ENCODE results near the gene TMEM178B. TPM values are rescaled to one million over a fixed set of nuclear protein-coding genes. Genes with fewer than 3 reads are reported as not detected.
"Not testable (repeated sequence)": the region's sequence is repeated elsewhere in the genome, so short reads cannot be mapped to it uniquely, and the experiment has no call there.

TMEM178B gene
- total RNA-seq, 1 experiment from 2014 or later = 0.73 TPM

- H3K9me3 ChIP-seq (replicated peaks) = no peaks in the 10 kb centered on the region
- no peak overlapping the region for H3K27ac ChIP-seq
- DNase-seq = no peak
Observed at GRCh38 chr7:141057788-141058187, 16.1 kb upstream of the TMEM178B start.

GRCh38 chr7:141067856-141068255 lies 6.0 kb upstream of the TMEM178B start:
- not testable (repeated sequence) for DNase-seq; H3K36me3 ChIP-seq; H3K4me1 ChIP-seq; H3K9me3 ChIP-seq (replicated peaks); H3K4me3 ChIP-seq; H3K27ac ChIP-seq
- H3K27me3 ChIP-seq = peaks cover 14% of the 10 kb centered on the region

More at GRCh38 chr7:141057788-141058187, 16.1 kb upstream of the TMEM178B start:
- no peak overlapping the region for H3K4me3 ChIP-seq
- no peaks in the 10 kb centered on the region for H3K36me3 ChIP-seq
- H3K4me1 ChIP-seq = no peaks in the 10 kb centered on the region
- peaks cover 14% of the 10 kb centered on the region for H3K27me3 ChIP-seq

DNA sequence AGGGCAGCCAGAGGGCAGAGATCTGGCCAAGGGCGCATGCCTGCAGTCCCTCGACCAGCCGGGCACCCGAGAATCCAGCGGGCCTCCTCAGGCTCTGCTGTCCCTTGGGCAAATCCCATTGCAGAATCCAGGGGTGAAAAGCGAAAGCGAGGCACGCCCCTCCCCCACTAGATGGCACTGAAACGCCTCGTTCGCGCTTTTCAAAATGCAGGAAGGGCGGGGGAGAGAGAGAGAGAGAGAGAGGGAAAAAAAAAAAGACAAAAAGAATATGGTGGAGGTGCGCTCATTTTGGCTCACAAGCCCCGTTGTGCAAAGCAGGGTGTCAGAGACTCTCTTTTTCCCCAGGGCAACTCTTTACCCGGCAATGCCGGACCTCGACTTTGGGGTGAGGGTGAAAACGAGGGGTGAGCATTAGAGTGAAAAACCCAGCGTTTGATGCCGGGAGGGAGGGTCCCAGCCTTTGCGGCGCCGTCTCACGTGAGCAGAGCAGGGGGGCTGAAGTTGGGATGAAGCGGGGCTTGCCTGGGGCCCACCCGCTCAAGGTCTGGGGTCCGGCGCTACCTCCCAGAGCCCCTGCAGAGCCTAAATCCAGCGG lies 2.5 kb upstream of the TMEM178B start:
- DNase-seq = peak; percentile 55 to 66
- H3K27me3 ChIP-seq = peaks cover 18% of the 10 kb centered on the region
- H3K9me3 ChIP-seq (replicated peaks) = no peaks in the 10 kb centered on the region
- no peaks in the 10 kb centered on the region for H3K36me3 ChIP-seq
- peak overlapping the region; percentile 38 for H3K4me3 ChIP-seq
- H3K4me1 ChIP-seq = peaks cover 2% of the 10 kb centered on the region; the same call in 1 of the 2 replicates
- H3K27ac ChIP-seq = no peak overlapping the region

- peaks cover 18% of the 10 kb centered on the region for H3K27me3 ChIP-seq
- peak overlapping the region; percentile 57 for H3K4me3 ChIP-seq
- H3K36me3 ChIP-seq = no peaks in the 10 kb centered on the region
- peaks cover 2% of the 10 kb centered on the region; the same call in 1 of the 2 replicates for H3K4me1 ChIP-seq
- peak in 1 of 2 experiments; percentile 10 for DNase-seq
- no peak overlapping the region for H3K27ac ChIP-seq
- H3K9me3 ChIP-seq (replicated peaks) = no peaks in the 10 kb centered on the region
Observed at GRCh38 chr7:141071855-141072547, 1.9 kb upstream of the TMEM178B start.

DNA sequence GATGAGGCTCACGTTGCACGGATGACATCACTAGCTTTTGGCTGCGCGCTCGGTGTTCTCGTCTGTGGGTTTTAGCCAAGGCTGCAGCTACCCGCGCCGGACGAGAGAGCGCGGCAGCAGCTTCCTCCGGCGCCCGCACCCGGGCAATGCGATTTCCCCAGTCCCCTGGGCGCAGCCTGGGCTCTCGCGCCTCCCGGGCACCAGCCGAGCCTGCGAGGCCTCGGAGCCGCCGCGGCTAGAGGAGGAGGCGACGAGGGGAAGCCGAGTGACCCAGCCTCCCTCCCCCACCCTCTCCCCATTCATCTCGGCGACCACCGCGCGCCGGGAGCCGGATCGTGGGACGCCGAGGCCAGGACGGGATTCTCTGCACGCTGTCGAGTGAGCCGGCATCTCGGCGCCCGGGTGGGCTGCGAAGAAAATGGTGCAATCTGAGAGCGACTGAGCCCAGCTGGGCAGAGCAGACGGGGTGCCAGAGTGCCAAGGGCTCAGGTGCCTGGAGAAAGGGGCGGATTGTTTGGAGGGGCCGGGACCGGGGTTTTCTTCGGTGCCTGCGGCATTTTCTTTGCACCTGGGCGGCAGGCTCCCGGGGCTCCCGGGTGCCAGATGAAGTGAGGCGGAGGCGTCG lies 1.2 kb upstream of the TMEM178B start:
- Histone ChIP-seq H3K4me3 (peak overlapping the region; percentile 57), H3K36me3 (no peaks in the 10 kb centered on the region), H3K27me3 (peaks cover 18% of the 10 kb centered on the region), H3K9me3 (replicated peaks) (no peaks in the 10 kb centered on the region), H3K4me1 (peaks cover 2% of the 10 kb centered on the region; the same call in 1 of the 2 replicates), H3K27ac (no peak overlapping the region)
- DNase-seq = peak; percentile 62 to 75

DNA sequence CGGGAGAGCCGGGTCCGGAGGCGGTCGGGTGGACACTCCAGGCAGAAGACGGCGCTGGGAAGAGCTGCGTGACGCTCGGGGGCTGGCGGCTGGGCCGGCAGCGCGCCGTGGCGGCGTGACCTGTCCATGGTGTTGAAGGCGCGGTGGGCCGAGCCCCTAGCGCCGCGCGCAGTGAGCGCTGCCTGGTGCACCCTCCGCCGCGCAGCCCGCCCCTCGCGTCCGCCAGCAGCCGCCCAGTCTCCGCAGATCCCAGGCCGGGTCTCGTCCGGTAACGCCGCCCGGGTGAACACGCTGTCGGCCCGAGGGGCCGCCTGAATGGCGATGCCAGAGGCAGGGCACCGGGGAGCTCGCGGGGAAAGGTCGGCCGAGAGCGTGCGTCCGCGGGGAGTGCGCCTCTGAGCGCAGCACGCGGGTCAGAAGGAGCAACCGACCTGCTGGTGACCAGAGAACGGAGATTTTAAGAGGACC lies 657 bp upstream of the TMEM178B start:
- Histone ChIP-seq H3K4me3 (peak overlapping the region; percentile 57), H3K27me3 (peaks cover 18% of the 10 kb centered on the region), H3K9me3 (replicated peaks) (no peaks in the 10 kb centered on the region), H3K36me3 (no peaks in the 10 kb centered on the region), H3K4me1 (peaks cover 2% of the 10 kb centered on the region; the same call in 1 of the 2 replicates), H3K27ac (no peak overlapping the region)
- DNase-seq = peak; percentile 32 to 53

DNA sequence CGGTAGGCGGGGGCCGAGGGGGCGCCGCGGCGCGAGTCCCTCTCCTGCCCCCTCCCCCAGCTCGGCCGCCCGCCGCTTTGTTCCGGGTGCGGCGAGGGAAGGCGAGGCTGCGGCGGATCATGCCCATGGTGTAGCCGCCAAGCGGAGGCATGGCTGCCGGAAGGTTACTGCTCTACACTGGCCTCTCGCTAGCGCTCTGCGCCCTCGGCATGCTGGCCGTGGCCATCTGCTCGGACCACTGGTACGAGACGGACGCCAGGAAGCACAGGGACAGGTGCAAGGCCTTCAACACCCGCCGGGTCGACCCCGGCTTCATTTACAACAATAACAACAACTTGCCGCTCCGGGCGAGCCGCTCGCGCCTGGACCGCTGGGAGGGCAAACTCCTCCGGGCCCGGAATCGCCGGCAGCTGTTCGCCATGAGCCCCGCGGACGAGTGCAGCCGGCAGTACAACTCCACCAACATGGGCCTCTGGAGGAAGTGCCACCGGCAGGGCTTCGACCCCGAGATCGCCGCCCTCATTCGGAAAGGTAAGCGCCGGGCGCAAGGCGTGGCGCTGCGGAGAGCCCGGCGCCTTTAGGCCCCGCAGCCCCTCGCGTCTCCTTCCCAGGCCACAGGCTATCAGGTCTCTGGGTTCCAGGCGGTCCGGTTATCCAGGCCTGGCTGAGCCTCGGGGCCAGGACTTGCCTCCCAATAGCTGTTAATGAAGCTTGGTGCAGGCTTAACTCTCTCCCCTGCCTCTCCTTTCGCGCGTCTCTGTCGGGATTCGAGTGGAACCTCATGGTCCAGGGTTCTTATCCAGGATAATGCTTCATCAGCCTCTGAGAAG lies 513 bp downstream of the TMEM178B start:
- H3K9me3 ChIP-seq (replicated peaks) = no peaks in the 10 kb centered on the region
- peak overlapping the region; percentile 57 for H3K4me3 ChIP-seq
- peaks cover 2% of the 10 kb centered on the region; the same call in 1 of the 2 replicates for H3K4me1 ChIP-seq
- no peaks in the 10 kb centered on the region for H3K36me3 ChIP-seq
- DNase-seq = peak; percentile 73 to 74
- H3K27ac ChIP-seq = no peak overlapping the region
- peaks cover 18% of the 10 kb centered on the region for H3K27me3 ChIP-seq

DNA sequence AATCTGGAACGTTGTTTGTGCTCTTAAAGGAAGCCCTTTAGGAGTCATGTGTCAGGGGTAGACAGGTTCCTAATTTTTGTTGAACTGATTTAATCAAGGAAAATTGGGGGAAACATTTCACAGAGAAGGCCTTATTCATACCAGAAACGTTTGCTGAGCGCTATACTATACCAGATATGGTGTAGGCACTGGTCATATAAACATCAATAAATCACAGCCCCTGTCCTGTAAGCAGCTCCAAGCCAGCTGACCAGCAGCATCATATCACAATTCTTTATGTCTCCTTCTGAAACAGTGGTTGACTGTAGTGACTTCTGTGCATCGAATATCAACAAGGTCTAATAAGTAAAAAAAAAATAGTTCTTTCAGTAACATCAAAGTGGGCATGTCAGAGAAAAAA lies 1.1 kb downstream of the TMEM178B start:
- peaks cover 2% of the 10 kb centered on the region; the same call in 1 of the 2 replicates for H3K4me1 ChIP-seq
- H3K9me3 ChIP-seq (replicated peaks) = no peaks in the 10 kb centered on the region
- H3K27me3 ChIP-seq = peaks cover 18% of the 10 kb centered on the region
- DNase-seq = no peak
- H3K36me3 ChIP-seq = no peaks in the 10 kb centered on the region
- no peak overlapping the region for H3K27ac ChIP-seq
- H3K4me3 ChIP-seq = peak overlapping the region; percentile 57; the same call in 1 of the 2 replicates

DNA sequence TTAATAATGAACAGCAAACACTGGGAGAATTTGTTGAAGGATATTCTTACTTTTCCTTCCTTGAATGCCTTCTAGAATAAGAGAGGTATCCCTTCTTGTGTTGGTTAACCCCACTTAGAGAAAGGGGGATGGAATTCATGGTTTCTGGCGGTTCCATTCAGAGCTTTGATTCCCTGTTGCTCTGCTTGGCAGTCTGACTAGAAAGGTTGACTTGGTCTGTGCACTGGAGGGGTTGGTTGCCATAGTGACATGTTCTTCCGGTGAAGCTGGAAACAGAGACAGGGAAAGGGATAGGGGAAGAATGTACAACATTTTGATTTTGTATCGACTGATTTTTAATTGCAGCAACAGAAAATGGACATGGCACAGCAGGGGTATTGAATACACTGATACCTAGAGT lies 2.5 kb downstream of the TMEM178B start:
- peaks cover 2% of the 10 kb centered on the region; the same call in 1 of the 2 replicates for H3K4me1 ChIP-seq
- H3K9me3 ChIP-seq (replicated peaks) = no peaks in the 10 kb centered on the region
- H3K27me3 ChIP-seq = peaks cover 13% of the 10 kb centered on the region
- DNase-seq = no peak
- H3K36me3 ChIP-seq = no peaks in the 10 kb centered on the region
- no peak overlapping the region for H3K27ac ChIP-seq
- no peak overlapping the region for H3K4me3 ChIP-seq

GRCh38 chr7:141079219-141079618 lies 5.4 kb downstream of the TMEM178B start:
- DNase-seq = no peak
- Histone ChIP-seq H3K4me3 (no peak overlapping the region), H3K27ac (no peak overlapping the region), H3K36me3 (no peaks in the 10 kb centered on the region), H3K27me3 (no peaks in the 10 kb centered on the region), H3K9me3 (replicated peaks) (no peaks in the 10 kb centered on the region), H3K4me1 (no peaks in the 10 kb centered on the region)

GRCh38 chr7:141089490-141089889 lies 15.6 kb downstream of the TMEM178B start:
- not testable (repeated sequence) for H3K27me3 ChIP-seq; H3K4me3 ChIP-seq; H3K9me3 ChIP-seq (replicated peaks); DNase-seq; H3K4me1 ChIP-seq; H3K27ac ChIP-seq; H3K36me3 ChIP-seq

GRCh38 chr7:141094336-141095070 lies 20.6 kb downstream of the TMEM178B start:
- no peak for DNase-seq
- Histone ChIP-seq H3K4me3 (no peak overlapping the region), H3K27me3 (no peaks in the 10 kb centered on the region), H3K4me1 (no peaks in the 10 kb centered on the region), H3K27ac (no peak overlapping the region), H3K36me3 (no peaks in the 10 kb centered on the region), H3K9me3 (replicated peaks) (no peaks in the 10 kb centered on the region)

DNA sequence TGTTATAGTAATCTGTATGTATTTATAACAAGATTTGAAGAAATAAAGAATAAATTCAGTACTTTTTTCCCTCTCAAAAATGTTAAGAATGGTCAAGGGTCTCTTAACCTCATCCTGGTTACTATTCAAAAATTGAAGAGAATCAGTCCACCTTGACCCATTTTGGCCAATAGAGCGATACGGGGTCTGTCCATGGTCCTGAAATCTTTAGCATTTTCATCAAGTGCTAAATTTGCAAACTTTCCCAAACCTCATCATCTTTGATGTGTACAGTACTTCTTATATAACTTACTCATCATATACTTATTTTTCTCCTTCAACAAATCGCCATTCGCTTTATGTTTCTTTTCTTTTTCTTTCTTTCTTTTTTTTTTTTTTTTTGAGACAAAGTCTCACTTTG lies 23.6 kb downstream of the TMEM178B start:
- Histone ChIP-seq H3K27ac (no peak overlapping the region), H3K36me3 (no peaks in the 10 kb centered on the region)
- peak; percentile 17 to 62 for DNase-seq

GRCh38 chr7:141102436-141102835 lies 28.6 kb downstream of the TMEM178B start:
- DNase-seq = no peak
- no peaks in the 10 kb centered on the region for H3K9me3 ChIP-seq (replicated peaks)
- H3K36me3 ChIP-seq = no peaks in the 10 kb centered on the region
- H3K27ac ChIP-seq = no peak overlapping the region
- H3K27me3 ChIP-seq = no peaks in the 10 kb centered on the region; the same call in 1 of the 2 replicates
- H3K4me3 ChIP-seq = no peak overlapping the region
- no peaks in the 10 kb centered on the region for H3K4me1 ChIP-seq

More for the DNA sequence above, 23.6 kb downstream of the TMEM178B start:
- Histone ChIP-seq H3K4me1 (no peaks in the 10 kb centered on the region), H3K27me3 (no peaks in the 10 kb centered on the region), H3K4me3 (no peak overlapping the region), H3K9me3 (replicated peaks) (no peaks in the 10 kb centered on the region)

Measured in SJCRH30 (cell line).